Keratinocyte (primary cell): ENCODE measurements around the gene GFRA3. TPM values are rescaled to one million over a fixed set of nuclear protein-coding genes. Genes with fewer than 3 reads are reported as not detected.

Source experiments
- DNase-seq: peaks from one replicate; pipeline ENCODE4 v3.0.0-alpha.2; 2011; ENCODE audit warnings: low read depth, missing footprints, low spot score
- FAIRE-seq: peaks from 2 replicates; lab custom pipeline; 2011; peaks lifted over from hg19 to GRCh38; lab: Jason Lieb, UNC
- H2AFZ ChIP-seq: 2 replicates; pipeline ENCODE4 v1.6.0; 2012; ENCODE audit warnings: low read length, control low read depth, inconsistent platforms; ENCODE audit not compliant: control insufficient read depth
- H3K27ac ChIP-seq: 2 replicates; pipeline ENCODE4 v1.5.1; 2011; ENCODE audit warnings: low read length; ENCODE audit not compliant: control insufficient read depth, insufficient read depth
- H3K27me3 ChIP-seq: 3 replicates; pipeline ENCODE4 v1.6.0; 2011; ENCODE audit warnings: low read length; ENCODE audit not compliant: control insufficient read depth, insufficient read depth; ENCODE audit errors: extremely low read depth
- H3K36me3 ChIP-seq, 2 experiments: 2 replicates in 1 of 2; 3 replicates in 1 of 2; pipeline ENCODE4 v1.5.1; 2011; ENCODE audit warnings: low read length in 2 of 2, mild to moderate bottlenecking in 1 of 2; ENCODE audit not compliant: control insufficient read depth in 2 of 2, insufficient read depth in 2 of 2; ENCODE audit errors: extremely low read depth in 1 of 2
- H3K4me1 ChIP-seq: 3 replicates; pipeline ENCODE4 v1.5.1; 2011; ENCODE audit warnings: low read length; ENCODE audit not compliant: control insufficient read depth, insufficient read depth; ENCODE audit errors: extremely low read depth
- H3K4me2 ChIP-seq: 3 replicates; pipeline ENCODE4 v1.6.0; 2011; ENCODE audit warnings: low read depth, low read length; ENCODE audit not compliant: control insufficient read depth, insufficient read depth; ENCODE audit errors: extremely low read depth
- H3K4me3 ChIP-seq, 3 experiments: fragments of 200-600 bp in 1 of 3; sonication (generic) in 1 of 3; 2 replicates in 2 of 3; 3 replicates in 1 of 3; pipeline ENCODE4 v1.5.1; 2011 to 2016; ENCODE audit warnings: low read length in 3 of 3, mild to moderate bottlenecking in 3 of 3, control low read depth in 2 of 3, inconsistent platforms in 1 of 3, low read depth in 1 of 3, mixed read lengths in 1 of 3, mixed run types in 1 of 3, moderate library complexity in 1 of 3; ENCODE audit not compliant: control insufficient read depth in 2 of 3, insufficient read depth in 2 of 3; ENCODE audit errors: extremely low read depth in 1 of 3
- H3K79me2 ChIP-seq: 2 replicates; pipeline ENCODE4 v1.6.0; 2012; ENCODE audit warnings: low read length; ENCODE audit not compliant: control insufficient read depth, insufficient read depth
- H3K9ac ChIP-seq: 3 replicates; pipeline ENCODE4 v1.6.0; 2011; ENCODE audit warnings: low read length; ENCODE audit not compliant: control insufficient read depth, insufficient read depth; ENCODE audit errors: extremely low read depth
- H3K9me1 ChIP-seq: 3 replicates; pipeline ENCODE4 v1.6.0; 2011; ENCODE audit warnings: low read length; ENCODE audit not compliant: control insufficient read depth, insufficient read depth; ENCODE audit errors: extremely low read depth
- H3K9me3 ChIP-seq: 2 replicates; pipeline ENCODE4 v1.5.1; 2012; ENCODE audit warnings: low read depth, low read length; ENCODE audit not compliant: control insufficient read depth
- H4K20me1 ChIP-seq: 3 replicates; pipeline ENCODE4 v1.6.0; 2011; ENCODE audit warnings: low read length; ENCODE audit not compliant: control insufficient read depth, insufficient read depth; ENCODE audit errors: extremely low read depth
- EZH2 ChIP-seq: IDR thresholded peaks from one replicate; pipeline ENCODE4 v1.6.1; 2012; ENCODE audit warnings: inconsistent platforms, mild to moderate bottlenecking, low read length, moderate library complexity
- dilution Hi-C: fragments of 300-500 bp; cut with MboI; formaldehyde crosslinking; loops from one replicate; pipeline ENCODE4 v1.7.0; 2020; ENCODE audit warnings: low sequenced_read_pairs; ENCODE audit not compliant: extremely low pct_ligation_motif_present
- polyA plus RNA-seq, 5 experiments: library from polyadenylated mRNA; depleted of rRNA in 3 of 5; stranded (reverse) in 3 of 5; stranded (forward) in 1 of 5; unstranded in 1 of 5; fragments of >200 nt; gene quantifications; 1 replicate in 1 of 5; 2 replicates in 3 of 5; 3 replicates in 1 of 5; pipeline versions ENCODE4 v1.2.1 to v1.2.3, GENCODE V29; 2011 to 2012; ENCODE audit warnings: missing spikeins in 2 of 5, low read depth in 1 of 5, low replicate concordance in 1 of 5
- TF ChIP-seq, protein P1 (sequence below), 3 experiments: IDR thresholded peaks in 1 of 3; conservative IDR thresholded peaks in 1 of 3; optimal IDR thresholded peaks in 1 of 3; 2 replicates in 2 of 3; 3 replicates in 1 of 3; pipeline versions ENCODE3 to v1.5.1; 2011; ENCODE audit warnings: low read length in 3 of 3, mild to moderate bottlenecking in 3 of 3, moderate library complexity in 2 of 3, control low read depth in 1 of 3, inconsistent platforms in 1 of 3; ENCODE audit not compliant: insufficient read depth in 2 of 3; ENCODE audit errors: extremely low read depth in 1 of 3

GFRA3 gene
- polyA plus RNA-seq, 1 donor (not counting 4 experiments of a cell fraction or from before 2014, with no cell fraction given) = not detected

DNA sequence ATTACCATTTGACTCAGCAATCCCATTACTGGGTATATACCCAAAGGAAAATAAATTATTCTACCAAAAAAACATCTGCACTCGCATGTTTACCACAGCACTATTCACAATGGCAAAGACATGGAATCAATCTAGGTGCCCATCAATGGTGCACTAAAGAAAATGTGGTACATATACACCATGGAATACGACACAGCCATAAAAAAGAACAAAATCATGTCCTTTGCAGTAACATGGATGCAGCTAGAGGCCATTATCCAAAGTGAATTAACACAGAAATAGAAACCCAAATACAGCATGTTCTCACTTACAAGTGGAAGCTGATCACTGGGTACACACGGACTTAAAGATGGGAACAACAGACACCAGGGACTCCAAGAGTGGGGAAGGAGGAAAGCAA is 63.4 kb downstream of the GFRA3 start:
- no peak overlapping the region for H3K4me2 ChIP-seq
- peaks cover 42% of the 10 kb centered on the region for H3K79me2 ChIP-seq
- DNase-seq (no peak), FAIRE-seq (no peak)
- dilution Hi-C loops = no loop called here
- peaks cover 6% of the 10 kb centered on the region for H3K4me1 ChIP-seq
- no peaks in the 10 kb centered on the region for H4K20me1 ChIP-seq
- H3K9ac ChIP-seq = no peak overlapping the region
- no peaks in the 10 kb centered on the region for H3K9me1 ChIP-seq
- H3K27ac ChIP-seq = no peak overlapping the region
- H3K27me3 ChIP-seq = no peaks in the 10 kb centered on the region
- no peak overlapping the region for H2AFZ ChIP-seq
- TF ChIP-seq, protein P1, sequence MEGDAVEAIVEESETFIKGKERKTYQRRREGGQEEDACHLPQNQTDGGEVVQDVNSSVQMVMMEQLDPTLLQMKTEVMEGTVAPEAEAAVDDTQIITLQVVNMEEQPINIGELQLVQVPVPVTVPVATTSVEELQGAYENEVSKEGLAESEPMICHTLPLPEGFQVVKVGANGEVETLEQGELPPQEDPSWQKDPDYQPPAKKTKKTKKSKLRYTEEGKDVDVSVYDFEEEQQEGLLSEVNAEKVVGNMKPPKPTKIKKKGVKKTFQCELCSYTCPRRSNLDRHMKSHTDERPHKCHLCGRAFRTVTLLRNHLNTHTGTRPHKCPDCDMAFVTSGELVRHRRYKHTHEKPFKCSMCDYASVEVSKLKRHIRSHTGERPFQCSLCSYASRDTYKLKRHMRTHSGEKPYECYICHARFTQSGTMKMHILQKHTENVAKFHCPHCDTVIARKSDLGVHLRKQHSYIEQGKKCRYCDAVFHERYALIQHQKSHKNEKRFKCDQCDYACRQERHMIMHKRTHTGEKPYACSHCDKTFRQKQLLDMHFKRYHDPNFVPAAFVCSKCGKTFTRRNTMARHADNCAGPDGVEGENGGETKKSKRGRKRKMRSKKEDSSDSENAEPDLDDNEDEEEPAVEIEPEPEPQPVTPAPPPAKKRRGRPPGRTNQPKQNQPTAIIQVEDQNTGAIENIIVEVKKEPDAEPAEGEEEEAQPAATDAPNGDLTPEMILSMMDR (optimal IDR thresholded peaks at IDR 0.05 in 1 of 3, IDR thresholded peaks at IDR 0.05 in 1 of 3, conservative IDR thresholded peaks at IDR 0.05 in 1 of 3; ENCODE audit: extremely low read depth in 1 of 3, insufficient read depth in 2 of 3, low read length in 3 of 3) = no peak
- TF ChIP-seq EZH2 = no peak
- H3K4me3 ChIP-seq = no peak overlapping the region
- no peaks in the 10 kb centered on the region for H3K9me3 ChIP-seq
- no peaks in the 10 kb centered on the region for H3K36me3 ChIP-seq

Other genes starting within 250 kb of the GFRA3 start
- 7.4 to 12.9 TPM (median 9.1 TPM) in 3 replicates for gene FAM13B, start 241.5 kb downstream of the GFRA3 start, polyA plus RNA-seq
- gene WNT8A, start 190.6 kb downstream of the GFRA3 start, polyA plus RNA-seq = not detected in 3 replicates
- gene NME5, start 135.2 kb downstream of the GFRA3 start, polyA plus RNA-seq = 0.05 to 0.14 TPM (median 0.13 TPM) in 3 replicates
- gene BRD8, start 96.0 kb downstream of the GFRA3 start, polyA plus RNA-seq = 24.4 to 36.4 TPM (median 27.4 TPM) in 3 replicates
- 2.3 to 18.5 TPM (median 17.1 TPM) in 3 replicates for gene KIF20A, start 95.5 kb downstream of the GFRA3 start, polyA plus RNA-seq
- gene CDC23, start 61.3 kb downstream of the GFRA3 start, polyA plus RNA-seq = 26.4 to 40.2 TPM (median 33.2 TPM) in 3 replicates
- gene CDC25C, start 57.2 kb upstream of the GFRA3 start, polyA plus RNA-seq = 1.4 to 4.7 TPM (median 3.1 TPM) in 3 replicates
- 24.6 to 31.5 TPM (median 25.5 TPM) in 3 replicates for gene FAM53C, start 63.6 kb upstream of the GFRA3 start, polyA plus RNA-seq
- 17.2 to 29.1 TPM (median 28.8 TPM) in 3 replicates for gene KDM3B, start 78.1 kb upstream of the GFRA3 start, polyA plus RNA-seq
- gene REEP2, start 164.4 kb upstream of the GFRA3 start, polyA plus RNA-seq = 0.19 to 0.41 TPM (median 0.35 TPM) in 3 replicates
- gene EGR1, start 190.9 kb upstream of the GFRA3 start, polyA plus RNA-seq = 2.8 to 7.0 TPM (median 5.6 TPM) in 3 replicates